B cell (primary cell): Measurements from ENCODE around the gene ATXN1. TPM values are rescaled to one million over a fixed set of nuclear protein-coding genes. Genes with fewer than 3 reads are reported as not detected.

Experiments
- ATAC-seq: fragments of 200-7000 bp; cut with Tn5 transposase; one replicate; pipeline ENCODE4 v1.10.0; 2021; ENCODE audit warnings: low read depth, mild to moderate bottlenecking, moderate number of reproducible peaks, moderate library complexity
- CTCF ChIA-PET: fragments of 350-600 bp; sonication (Branson Sonifier 250); formaldehyde crosslinking; loops from one replicate; lab custom pipeline; 2021; ENCODE audit warnings: antibody characterized with exemption, inconsistent platforms; lab: Charles Lee
- POLR2A ChIA-PET: fragments of 350-600 bp; sonication (Branson Sonifier 250); formaldehyde crosslinking; loops from one replicate; lab custom pipeline; 2021; ENCODE audit warnings: antibody characterized with exemption; lab: Charles Lee
- DNase-seq: peaks from one replicate; pipeline ENCODE4 v3.0.0; 2013
- H2AFZ ChIP-seq: 2 replicates; pipeline ENCODE4 v1.6.1; 2012; ENCODE audit warnings: mild to moderate bottlenecking, low read depth, low read length; ENCODE audit not compliant: insufficient read depth, poor library complexity, severe bottlenecking
- H3K27ac ChIP-seq, 2 donors: 1 replicate in 1 of 2; 2 replicates in 1 of 2; pipeline ENCODE4 v1.5.1; 2012 to 2013; ENCODE audit warnings: low read length in 2 of 2, mild to moderate bottlenecking in 2 of 2, moderate library complexity in 1 of 2
- H3K27me3 ChIP-seq, 4 experiments: fragments of 200-600 bp in 1 of 4; sonication (generic) in 1 of 4; replicated peaks in 1 of 4; 1 replicate in 2 of 4; 2 replicates in 2 of 4; pipeline versions ENCODE4 v1.6.1 to v1.7.0; 2013 to 2016; ENCODE audit warnings: low read length in 3 of 4, mild to moderate bottlenecking in 2 of 4, mixed read lengths in 1 of 4, moderate library complexity in 1 of 4; ENCODE audit not compliant: insufficient read depth in 4 of 4, control insufficient read depth in 3 of 4; ENCODE audit errors: control extremely low read depth in 1 of 4
- H3K36me3 ChIP-seq, 2 experiments: replicated peaks in 1 of 2; 1 replicate in 1 of 2; 2 replicates in 1 of 2; pipeline versions ENCODE4 v1.6.1 to v1.7.1; 2013; ENCODE audit warnings: low read length in 1 of 2; ENCODE audit not compliant: insufficient read depth in 2 of 2, control insufficient read depth in 1 of 2; ENCODE audit errors: control extremely low read depth in 1 of 2, extremely low read depth in 1 of 2
- H3K4me1 ChIP-seq, 2 donors: fragments of 200-600 bp in 1 of 2; sonication (generic) in 1 of 2; 1 replicate in 1 of 2; 2 replicates in 1 of 2; pipeline versions ENCODE4 v1.5.1 to v1.6.1; 2013 to 2017; ENCODE audit warnings: low read length in 2 of 2; ENCODE audit not compliant: control insufficient read depth in 2 of 2, insufficient read depth in 2 of 2
- H3K4me2 ChIP-seq: replicated peaks from 2 replicates; pipeline ENCODE3; 2012; ENCODE audit warnings: mild to moderate bottlenecking, low read depth, low read length; ENCODE audit not compliant: poor library complexity, severe bottlenecking
- H3K4me3 ChIP-seq, 5 experiments: fragments of 200-600 bp in 1 of 5; sonication (generic) in 1 of 5; 1 replicate in 3 of 5; 2 replicates in 2 of 5; pipeline versions ENCODE4 v1.5.1 to v1.7.0; 2011 to 2016; ENCODE audit warnings: low read length in 4 of 5, mild to moderate bottlenecking in 4 of 5, low read depth in 2 of 5, control low read depth in 1 of 5, moderate library complexity in 1 of 5; ENCODE audit not compliant: insufficient read depth in 1 of 5; ENCODE audit errors: control extremely low read depth in 1 of 5, extremely low read depth in 1 of 5
- H3K79me2 ChIP-seq: fragments of 200-600 bp; sonication (generic); one replicate; pipeline ENCODE4 v1.6.0; 2016; ENCODE audit warnings: low read length; ENCODE audit not compliant: control insufficient read depth, insufficient read depth
- H3K9ac ChIP-seq: fragments of 200-600 bp; sonication (generic); 2 replicates; pipeline ENCODE4 v1.6.1; 2017; ENCODE audit warnings: mild to moderate bottlenecking, low read length, moderate library complexity
- H3K9me3 ChIP-seq, 3 donors: one replicate each; pipeline versions ENCODE4 v1.6.1 to v1.7.1; 2013; ENCODE audit warnings: low read length in 2 of 3; ENCODE audit not compliant: control insufficient read depth in 2 of 3, insufficient read depth in 1 of 3; ENCODE audit errors: control extremely low read depth in 1 of 3
- H4K20me1 ChIP-seq: 2 replicates; pipeline ENCODE4 v1.6.0; 2012; ENCODE audit warnings: mild to moderate bottlenecking, low read length; ENCODE audit not compliant: insufficient read depth, control insufficient read depth, poor library complexity, severe bottlenecking
- H3K27ac Mint-ChIP-seq: one replicate; pipeline ENCODE4 v1.8.0; 2021; ENCODE audit warnings: mixed read lengths
- H3K27me3 Mint-ChIP-seq: one replicate; pipeline ENCODE4 v1.8.0; 2021; ENCODE audit warnings: mixed read lengths
- H3K4me1 Mint-ChIP-seq: one replicate; pipeline ENCODE4 v1.8.0; 2021; ENCODE audit warnings: mixed read lengths
- H3K4me3 Mint-ChIP-seq: one replicate; pipeline ENCODE4 v1.8.0; 2021; ENCODE audit warnings: mixed read lengths
- H3K9me3 Mint-ChIP-seq: one replicate; pipeline ENCODE4 v1.8.0; 2022; ENCODE audit warnings: mixed read lengths; ENCODE audit not compliant: insufficient read depth
- CTCF ChIP-seq: fragments of 200-600 bp; IDR thresholded peaks from one replicate; pipeline ENCODE4 v1.8.0; 2022; ENCODE audit warnings: antibody characterized with exemption, mild to moderate bottlenecking
- EZH2 ChIP-seq: IDR thresholded peaks from 2 replicates; pipeline ENCODE4 v1.6.1; 2012; ENCODE audit warnings: borderline replicate concordance, low read depth, mild to moderate bottlenecking, moderate library complexity, low read length; ENCODE audit not compliant: insufficient read depth, poor library complexity, severe bottlenecking
- WGBS: methylation state at CpG from one replicate; pipeline ENCODE4 v1.1.5; 2013; ENCODE audit warnings: missing lambda C conversion rate; ENCODE audit not compliant: insufficient coverage; 5-methylcytosine and 5-hydroxymethylcytosine counted together
- intact Hi-C: fragments of 100-400 bp; cut with micrococcal nuclease; formaldehyde crosslinking; loops from one replicate; pipeline ENCODE4 v1.10.0; 2022
- polyA plus RNA-seq: library from polyadenylated mRNA; depleted of rRNA; stranded (reverse); fragments of >200 nt; gene quantifications from 2 replicates; pipeline ENCODE4 v1.2.3, GENCODE V29; 2012
- total RNA-seq, 2 donors: library from RNA; stranded (reverse); fragments of 120-200 nt in 1 of 2; gene quantifications; 1 replicate in 1 of 2; 2 replicates in 1 of 2; pipeline versions ENCODE4 v1.2.3 to v1.2.4, GENCODE V29; 2013 to 2022

ATXN1 gene
- total and polyA plus RNA-seq, 2 donors (not counting 1 experiment from before 2014, with no cell fraction given), result 5.7 to 63.8 TPM

- H3K4me2 ChIP-seq, result no peak overlapping the region
- no peaks in the 10 kb centered on the region for H3K27me3 ChIP-seq
- H3K9ac ChIP-seq, result no peak overlapping the region
- Mint-ChIP-seq H3K4me1 (peaks cover 3% of the 10 kb centered on the region), H3K9me3 (peaks cover 1% of the 10 kb centered on the region), H3K27ac (no peak overlapping the region), H3K4me3 (no peak overlapping the region), H3K27me3 (no peaks in the 10 kb centered on the region)
- DNase-seq (no peak), ATAC-seq (no peak)
- WGBS, result 100% methylated on average over 1 of the region's 4 CpGs
- intact Hi-C loops, result no loop called here
- no peak overlapping the region for H3K27ac ChIP-seq
- POLR2A ChIA-PET, result no interaction called here
- no peaks in the 10 kb centered on the region for H4K20me1 ChIP-seq
- H3K4me3 ChIP-seq, result no peak overlapping the region
- TF ChIP-seq EZH2 (no peak), CTCF (no peak)
- no peaks in the 10 kb centered on the region for H3K9me3 ChIP-seq
- CTCF ChIA-PET, result interaction anchor here (1.9 kb wide), 1 partner anchor 65 kb away, joined by 4 read pairs; no protein-coding TSS in a partner anchor
- no peaks in the 10 kb centered on the region for H3K36me3 ChIP-seq
- no peak overlapping the region for H2AFZ ChIP-seq
- H3K79me2 ChIP-seq, result no peaks in the 10 kb centered on the region
- H3K4me1 ChIP-seq, result no peaks in the 10 kb centered on the region
Observed at GRCh38 chr6:16397623-16398022, 363.6 kb downstream of the ATXN1 start.

GRCh38 chr6:16396497-16397319 is 364.6 kb downstream of the ATXN1 start:
- Histone ChIP-seq H3K4me3 (no peak overlapping the region), H3K4me1 (no peaks in the 10 kb centered on the region), H3K27me3 (no peaks in the 10 kb centered on the region), H3K4me2 (no peak overlapping the region), H3K27ac (no peak overlapping the region), H4K20me1 (no peaks in the 10 kb centered on the region), H3K79me2 (no peaks in the 10 kb centered on the region), H3K9ac (no peak overlapping the region), H3K9me3 (no peaks in the 10 kb centered on the region), H3K36me3 (no peaks in the 10 kb centered on the region), H2AFZ (no peak overlapping the region)
- no peak overlapping the region for H3K4me3 Mint-ChIP-seq
- TF ChIP-seq EZH2 (no peak), CTCF (no peak)
- H3K27ac Mint-ChIP-seq, result no peak overlapping the region
- ATAC-seq (no peak), DNase-seq (no peak)
- 90% methylated on average over 2 of the region's 7 CpGs for WGBS
- H3K9me3 Mint-ChIP-seq, result peaks cover 1% of the 10 kb centered on the region
- no peaks in the 10 kb centered on the region for H3K4me1 Mint-ChIP-seq
- intact Hi-C loops, result no loop called here
- no peaks in the 10 kb centered on the region for H3K27me3 Mint-ChIP-seq
- ChIA-PET CTCF (interaction anchor here (0.6 to 1.9 kb wide), 3 partner anchors 10 to 160 kb away, joined by 3 to 4 read pairs (median 3); no protein-coding TSS in a partner anchor), POLR2A (no interaction called here)
